HepG2 (cell line): ENCODE data around the gene TRPC4AP. TPM values are rescaled to one million over a fixed set of nuclear protein-coding genes. Genes with fewer than 3 reads are reported as not detected.

Experiments used
- ETV6 ChIP-seq: sonication (generic); formaldehyde crosslinking; conservative IDR thresholded peaks from 2 replicates; pipeline ENCODE4 v1.4.0; 2020; ENCODE audit warnings: missing genetic modification reagents
- HNRNPH1 ChIP-seq: fragments of 200-400 bp; formaldehyde crosslinking; optimal IDR thresholded peaks from 2 replicates; pipeline ENCODE3; 2017; ENCODE audit warnings: mild to moderate bottlenecking, low read depth, low read length
- KAT7 ChIP-seq: IDR thresholded peaks from 2 replicates; pipeline ENCODE4 v1.6.1; 2018; ENCODE audit warnings: borderline replicate concordance, missing compliant biosample characterization
- NFATC3 ChIP-seq: sonication (generic); formaldehyde crosslinking; IDR thresholded peaks from 2 replicates; pipeline ENCODE4 v1.5.1; 2020; ENCODE audit warnings: mild to moderate bottlenecking, missing genetic modification reagents
- YEATS2 ChIP-seq: sonication (generic); formaldehyde crosslinking; IDR thresholded peaks from 2 replicates; pipeline ENCODE4 v1.4.0; 2020; ENCODE audit warnings: missing genetic modification reagents, borderline replicate concordance
- polyA plus RNA-seq, 8 experiments: library from polyadenylated mRNA; depleted of rRNA in 3 of 8; stranded (reverse) in 7 of 8; unstranded in 1 of 8; fragments of >200 nt; fragmentation: Illumina TruSeq in 4 of 8; extraction: Trizol in 4 of 8; gene quantifications; 2 replicates each; pipeline versions ENCODE4 v1.2.1 to v1.2.3, GENCODE V29; 2011 to 2016; ENCODE audit warnings: low read depth in 4 of 8, missing spikeins in 1 of 8, mixed read lengths in 1 of 8; ENCODE audit not compliant: insufficient read depth in 1 of 8
- total RNA-seq, 5 experiments: library from RNA; depleted of rRNA; stranded (reverse); fragments of >200 nt; fragmentation: Illumina TruSeq; extraction: Trizol; gene quantifications; 2 replicates each; pipeline ENCODE4 v1.2.3, GENCODE V29; 2016; ENCODE audit warnings: low read depth in 1 of 5
- TF ChIP-seq, protein P1 (sequence below): sonication (generic); formaldehyde crosslinking; IDR thresholded peaks from 2 replicates; pipeline ENCODE4 v1.4.0; 2020; ENCODE audit warnings: missing genetic modification reagents, mild to moderate bottlenecking, borderline replicate concordance
- TF ChIP-seq, protein P2 (sequence below): sonication (generic); formaldehyde crosslinking; conservative IDR thresholded peaks from 2 replicates; pipeline ENCODE4 v1.8.1; 2023; ENCODE audit warnings: missing genetic modification reagents
- TF ChIP-seq, protein P3 (sequence below): sonication (generic); formaldehyde crosslinking; IDR thresholded peaks from 2 replicates; pipeline ENCODE4 v1.5.0; 2020; ENCODE audit warnings: missing genetic modification reagents, mild to moderate bottlenecking, borderline replicate concordance
- TF ChIP-seq, protein P4 (sequence below): IDR thresholded peaks from 2 replicates; pipeline ENCODE4 v1.6.1; 2016; ENCODE audit warnings: low read depth
- TF ChIP-seq, protein P5 (sequence below): sonication (generic); formaldehyde crosslinking; IDR thresholded peaks from 2 replicates; pipeline ENCODE4 v1.5.0; 2020; ENCODE audit warnings: mild to moderate bottlenecking, missing genetic modification reagents, moderate library complexity
- TF ChIP-seq, protein P6 (sequence below): sonication (generic); formaldehyde crosslinking; IDR thresholded peaks from 2 replicates; pipeline ENCODE4 v1.5.0; 2020; ENCODE audit warnings: missing genetic modification reagents
- TF ChIP-seq, protein P7 (sequence below): sonication (generic); formaldehyde crosslinking; IDR thresholded peaks from 2 replicates; pipeline ENCODE4 v1.5.1; 2020; ENCODE audit warnings: mild to moderate bottlenecking, missing genetic modification reagents, moderate library complexity

Gene TRPC4AP
- total and polyA plus RNA-seq, 2 of the 13 experiments (the other 11 are each of a cell fraction or from before 2014, with no cell fraction given): 136 to 137 TPM

DNA sequence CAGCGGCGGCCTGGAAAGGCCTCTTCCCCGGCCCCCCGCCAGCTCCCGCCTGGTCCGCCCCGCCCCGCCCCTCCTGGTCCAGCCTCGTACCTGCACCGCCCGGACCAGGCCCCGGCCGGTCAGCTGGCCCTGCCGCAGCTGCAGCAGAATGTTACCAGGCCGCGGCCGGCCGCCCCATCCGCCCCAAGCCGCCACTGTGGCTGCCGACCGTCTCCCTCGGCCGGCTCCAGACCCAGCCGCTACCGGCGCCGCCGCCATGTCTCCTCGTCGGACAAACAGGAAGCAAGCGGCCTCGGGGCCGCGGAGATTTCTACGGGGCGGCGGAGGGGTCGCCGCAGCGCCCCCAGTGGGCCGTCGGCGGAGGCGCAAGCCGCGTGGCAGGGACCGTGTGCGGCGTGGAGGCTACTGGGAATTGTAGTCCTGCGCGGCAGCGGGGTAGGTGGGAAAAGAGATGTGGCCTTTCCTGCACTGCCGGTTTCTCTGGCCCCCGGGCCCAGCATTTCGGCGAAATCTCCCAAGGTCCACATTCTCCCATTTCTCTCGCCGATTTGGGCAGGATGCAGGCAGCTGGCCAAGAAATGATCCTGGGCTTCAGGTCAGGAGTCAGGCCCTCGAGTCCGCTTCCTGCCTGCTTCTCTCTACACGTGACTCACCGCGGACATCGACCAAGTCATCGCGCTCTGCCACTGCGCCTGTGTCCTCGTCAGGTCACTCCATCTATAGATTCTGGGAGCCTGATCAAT is at the start of gene TRPC4AP (continued):
- TF ChIP-seq, protein P1, sequence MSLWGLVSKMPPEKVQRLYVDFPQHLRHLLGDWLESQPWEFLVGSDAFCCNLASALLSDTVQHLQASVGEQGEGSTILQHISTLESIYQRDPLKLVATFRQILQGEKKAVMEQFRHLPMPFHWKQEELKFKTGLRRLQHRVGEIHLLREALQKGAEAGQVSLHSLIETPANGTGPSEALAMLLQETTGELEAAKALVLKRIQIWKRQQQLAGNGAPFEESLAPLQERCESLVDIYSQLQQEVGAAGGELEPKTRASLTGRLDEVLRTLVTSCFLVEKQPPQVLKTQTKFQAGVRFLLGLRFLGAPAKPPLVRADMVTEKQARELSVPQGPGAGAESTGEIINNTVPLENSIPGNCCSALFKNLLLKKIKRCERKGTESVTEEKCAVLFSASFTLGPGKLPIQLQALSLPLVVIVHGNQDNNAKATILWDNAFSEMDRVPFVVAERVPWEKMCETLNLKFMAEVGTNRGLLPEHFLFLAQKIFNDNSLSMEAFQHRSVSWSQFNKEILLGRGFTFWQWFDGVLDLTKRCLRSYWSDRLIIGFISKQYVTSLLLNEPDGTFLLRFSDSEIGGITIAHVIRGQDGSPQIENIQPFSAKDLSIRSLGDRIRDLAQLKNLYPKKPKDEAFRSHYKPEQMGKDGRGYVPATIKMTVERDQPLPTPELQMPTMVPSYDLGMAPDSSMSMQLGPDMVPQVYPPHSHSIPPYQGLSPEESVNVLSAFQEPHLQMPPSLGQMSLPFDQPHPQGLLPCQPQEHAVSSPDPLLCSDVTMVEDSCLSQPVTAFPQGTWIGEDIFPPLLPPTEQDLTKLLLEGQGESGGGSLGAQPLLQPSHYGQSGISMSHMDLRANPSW (CRISPR knock-in tag): peak; percentile 95; the same call in 1 of the 2 replicates
- peak; percentile 93; the same call in 1 of the 2 replicates for TF ChIP-seq YEATS2
- peak; percentile 84; the same call in 1 of the 2 replicates for TF ChIP-seq ETV6 (CRISPR knock-in tag)
- TF ChIP-seq, protein P2, sequence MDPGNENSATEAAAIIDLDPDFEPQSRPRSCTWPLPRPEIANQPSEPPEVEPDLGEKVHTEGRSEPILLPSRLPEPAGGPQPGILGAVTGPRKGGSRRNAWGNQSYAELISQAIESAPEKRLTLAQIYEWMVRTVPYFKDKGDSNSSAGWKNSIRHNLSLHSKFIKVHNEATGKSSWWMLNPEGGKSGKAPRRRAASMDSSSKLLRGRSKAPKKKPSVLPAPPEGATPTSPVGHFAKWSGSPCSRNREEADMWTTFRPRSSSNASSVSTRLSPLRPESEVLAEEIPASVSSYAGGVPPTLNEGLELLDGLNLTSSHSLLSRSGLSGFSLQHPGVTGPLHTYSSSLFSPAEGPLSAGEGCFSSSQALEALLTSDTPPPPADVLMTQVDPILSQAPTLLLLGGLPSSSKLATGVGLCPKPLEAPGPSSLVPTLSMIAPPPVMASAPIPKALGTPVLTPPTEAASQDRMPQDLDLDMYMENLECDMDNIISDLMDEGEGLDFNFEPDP: peak; percentile 94; the same call in 1 of the 2 replicates
- no peak for TF ChIP-seq NFATC3 (CRISPR knock-in tag)
- TF ChIP-seq, protein P3, sequence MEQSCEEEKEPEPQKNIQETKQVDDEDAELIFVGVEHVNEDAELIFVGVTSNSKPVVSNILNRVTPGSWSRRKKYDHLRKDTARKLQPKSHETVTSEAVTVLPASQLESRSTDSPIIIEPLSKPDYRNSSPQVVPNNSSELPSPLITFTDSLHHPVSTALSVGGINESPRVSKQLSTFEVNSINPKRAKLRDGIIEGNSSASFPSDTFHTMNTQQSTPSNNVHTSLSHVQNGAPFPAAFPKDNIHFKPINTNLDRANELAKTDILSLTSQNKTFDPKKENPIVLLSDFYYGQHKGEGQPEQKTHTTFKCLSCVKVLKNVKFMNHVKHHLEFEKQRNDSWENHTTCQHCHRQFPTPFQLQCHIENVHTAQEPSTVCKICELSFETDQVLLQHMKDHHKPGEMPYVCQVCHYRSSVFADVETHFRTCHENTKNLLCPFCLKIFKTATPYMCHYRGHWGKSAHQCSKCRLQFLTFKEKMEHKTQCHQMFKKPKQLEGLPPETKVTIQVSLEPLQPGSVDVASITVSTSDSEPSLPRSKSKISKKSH (CRISPR knock-in tag): peak; percentile 97; the same call in 1 of the 2 replicates
- TF ChIP-seq KAT7: peak; percentile 29
- TF ChIP-seq, protein P4, sequence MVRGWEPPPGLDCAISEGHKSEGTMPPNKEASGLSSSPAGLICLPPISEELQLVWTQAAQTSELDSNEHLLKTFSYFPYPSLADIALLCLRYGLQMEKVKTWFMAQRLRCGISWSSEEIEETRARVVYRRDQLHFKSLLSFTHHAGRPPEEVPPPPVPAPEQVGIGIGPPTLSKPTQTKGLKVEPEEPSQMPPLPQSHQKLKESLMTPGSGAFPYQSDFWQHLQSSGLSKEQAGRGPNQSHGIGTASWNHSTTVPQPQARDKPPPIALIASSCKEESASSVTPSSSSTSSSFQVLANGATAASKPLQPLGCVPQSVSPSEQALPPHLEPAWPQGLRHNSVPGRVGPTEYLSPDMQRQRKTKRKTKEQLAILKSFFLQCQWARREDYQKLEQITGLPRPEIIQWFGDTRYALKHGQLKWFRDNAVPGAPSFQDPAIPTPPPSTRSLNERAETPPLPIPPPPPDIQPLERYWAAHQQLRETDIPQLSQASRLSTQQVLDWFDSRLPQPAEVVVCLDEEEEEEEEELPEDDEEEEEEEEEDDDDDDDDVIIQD (CRISPR knock-in tag): peak; percentile 70; the same call in 1 of the 2 replicates
- TF ChIP-seq, protein P5, sequence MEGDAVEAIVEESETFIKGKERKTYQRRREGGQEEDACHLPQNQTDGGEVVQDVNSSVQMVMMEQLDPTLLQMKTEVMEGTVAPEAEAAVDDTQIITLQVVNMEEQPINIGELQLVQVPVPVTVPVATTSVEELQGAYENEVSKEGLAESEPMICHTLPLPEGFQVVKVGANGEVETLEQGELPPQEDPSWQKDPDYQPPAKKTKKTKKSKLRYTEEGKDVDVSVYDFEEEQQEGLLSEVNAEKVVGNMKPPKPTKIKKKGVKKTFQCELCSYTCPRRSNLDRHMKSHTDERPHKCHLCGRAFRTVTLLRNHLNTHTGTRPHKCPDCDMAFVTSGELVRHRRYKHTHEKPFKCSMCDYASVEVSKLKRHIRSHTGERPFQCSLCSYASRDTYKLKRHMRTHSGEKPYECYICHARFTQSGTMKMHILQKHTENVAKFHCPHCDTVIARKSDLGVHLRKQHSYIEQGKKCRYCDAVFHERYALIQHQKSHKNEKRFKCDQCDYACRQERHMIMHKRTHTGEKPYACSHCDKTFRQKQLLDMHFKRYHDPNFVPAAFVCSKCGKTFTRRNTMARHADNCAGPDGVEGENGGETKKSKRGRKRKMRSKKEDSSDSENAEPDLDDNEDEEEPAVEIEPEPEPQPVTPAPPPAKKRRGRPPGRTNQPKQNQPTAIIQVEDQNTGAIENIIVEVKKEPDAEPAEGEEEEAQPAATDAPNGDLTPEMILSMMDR (CRISPR knock-in tag): peak; percentile 99
- TF ChIP-seq HNRNPH1: peak; percentile 79
- TF ChIP-seq, protein P6, sequence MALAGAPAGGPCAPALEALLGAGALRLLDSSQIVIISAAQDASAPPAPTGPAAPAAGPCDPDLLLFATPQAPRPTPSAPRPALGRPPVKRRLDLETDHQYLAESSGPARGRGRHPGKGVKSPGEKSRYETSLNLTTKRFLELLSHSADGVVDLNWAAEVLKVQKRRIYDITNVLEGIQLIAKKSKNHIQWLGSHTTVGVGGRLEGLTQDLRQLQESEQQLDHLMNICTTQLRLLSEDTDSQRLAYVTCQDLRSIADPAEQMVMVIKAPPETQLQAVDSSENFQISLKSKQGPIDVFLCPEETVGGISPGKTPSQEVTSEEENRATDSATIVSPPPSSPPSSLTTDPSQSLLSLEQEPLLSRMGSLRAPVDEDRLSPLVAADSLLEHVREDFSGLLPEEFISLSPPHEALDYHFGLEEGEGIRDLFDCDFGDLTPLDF (CRISPR knock-in tag): peak; percentile 85
- TF ChIP-seq, protein P7, sequence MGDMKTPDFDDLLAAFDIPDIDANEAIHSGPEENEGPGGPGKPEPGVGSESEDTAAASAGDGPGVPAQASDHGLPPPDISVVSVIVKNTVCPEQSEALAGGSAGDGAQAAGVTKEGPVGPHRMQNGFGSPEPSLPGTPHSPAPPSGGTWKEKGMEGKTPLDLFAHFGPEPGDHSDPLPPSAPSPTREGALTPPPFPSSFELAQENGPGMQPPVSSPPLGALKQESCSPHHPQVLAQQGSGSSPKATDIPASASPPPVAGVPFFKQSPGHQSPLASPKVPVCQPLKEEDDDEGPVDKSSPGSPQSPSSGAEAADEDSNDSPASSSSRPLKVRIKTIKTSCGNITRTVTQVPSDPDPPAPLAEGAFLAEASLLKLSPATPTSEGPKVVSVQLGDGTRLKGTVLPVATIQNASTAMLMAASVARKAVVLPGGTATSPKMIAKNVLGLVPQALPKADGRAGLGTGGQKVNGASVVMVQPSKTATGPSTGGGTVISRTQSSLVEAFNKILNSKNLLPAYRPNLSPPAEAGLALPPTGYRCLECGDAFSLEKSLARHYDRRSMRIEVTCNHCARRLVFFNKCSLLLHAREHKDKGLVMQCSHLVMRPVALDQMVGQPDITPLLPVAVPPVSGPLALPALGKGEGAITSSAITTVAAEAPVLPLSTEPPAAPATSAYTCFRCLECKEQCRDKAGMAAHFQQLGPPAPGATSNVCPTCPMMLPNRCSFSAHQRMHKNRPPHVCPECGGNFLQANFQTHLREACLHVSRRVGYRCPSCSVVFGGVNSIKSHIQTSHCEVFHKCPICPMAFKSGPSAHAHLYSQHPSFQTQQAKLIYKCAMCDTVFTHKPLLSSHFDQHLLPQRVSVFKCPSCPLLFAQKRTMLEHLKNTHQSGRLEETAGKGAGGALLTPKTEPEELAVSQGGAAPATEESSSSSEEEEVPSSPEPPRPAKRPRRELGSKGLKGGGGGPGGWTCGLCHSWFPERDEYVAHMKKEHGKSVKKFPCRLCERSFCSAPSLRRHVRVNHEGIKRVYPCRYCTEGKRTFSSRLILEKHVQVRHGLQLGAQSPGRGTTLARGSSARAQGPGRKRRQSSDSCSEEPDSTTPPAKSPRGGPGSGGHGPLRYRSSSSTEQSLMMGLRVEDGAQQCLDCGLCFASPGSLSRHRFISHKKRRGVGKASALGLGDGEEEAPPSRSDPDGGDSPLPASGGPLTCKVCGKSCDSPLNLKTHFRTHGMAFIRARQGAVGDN: peak; percentile 100
